HuH-7.5 (cell line): ENCODE results near the gene YKT6.
"Not testable (repeated sequence)": the region's sequence is repeated elsewhere in the genome, so short reads cannot be mapped to it uniquely, and the experiment has no call there.

Experiments used
- DNase-seq: peaks from one replicate; pipeline ENCODE4 v3.0.0; 2011; ENCODE audit warnings: low spot score

Gene YKT6

GRCh38 chr7:44200699-44201461 lies at the start of gene YKT6:
TSS of gene YKT6 (plus strand) at chr7:44200978. CDS start at chr7:44201136, 158 bp downstream.
- peak; percentile 98 for DNase-seq

- no peak for DNase-seq
Observed at GRCh38 chr7:44151956-44152355, 48.8 kb upstream of the YKT6 start.

- no peak for DNase-seq
Observed at GRCh38 chr7:44152971-44153947, 47.5 kb upstream of the YKT6 start.

- no peak for DNase-seq
Observed at GRCh38 chr7:44153948-44154335, 46.8 kb upstream of the YKT6 start.

- DNase-seq = no peak
Observed at GRCh38 chr7:44154703-44155102, 46.1 kb upstream of the YKT6 start.

GRCh38 chr7:44155191-44156185 lies 45.3 kb upstream of the YKT6 start:
- no peak for DNase-seq

- no peak for DNase-seq
Observed at GRCh38 chr7:44156453-44157010, 44.2 kb upstream of the YKT6 start.

- no peak for DNase-seq
Observed at GRCh38 chr7:44157116-44158080, 43.4 kb upstream of the YKT6 start.

- DNase-seq = no peak
Observed at GRCh38 chr7:44158096-44158872, 42.5 kb upstream of the YKT6 start.

- DNase-seq = no peak
Observed at GRCh38 chr7:44158873-44159631, 41.7 kb upstream of the YKT6 start.

GRCh38 chr7:44159824-44160630 lies 40.8 kb upstream of the YKT6 start:
- no peak for DNase-seq

GRCh38 chr7:44161371-44161770 lies 39.4 kb upstream of the YKT6 start:
- DNase-seq = no peak

- no peak for DNase-seq
Observed at GRCh38 chr7:44162179-44162578, 38.6 kb upstream of the YKT6 start.

GRCh38 chr7:44162785-44163395 lies 37.9 kb upstream of the YKT6 start:
- DNase-seq = no peak

- DNase-seq = no peak
Observed at GRCh38 chr7:44163591-44163990, 37.2 kb upstream of the YKT6 start.

- DNase-seq = no peak
Observed at GRCh38 chr7:44167920-44168319, 32.9 kb upstream of the YKT6 start.

GRCh38 chr7:44171901-44172300 lies 28.9 kb upstream of the YKT6 start:
- not testable (repeated sequence) for DNase-seq
